ENCODE data around the gene NOL12.

- TF ChIP-seq CTCF (IDR thresholded peaks at IDR 0.05) (no peak), ZFX (IDR thresholded peaks at IDR 0.05; ENCODE audit: borderline replicate concordance) (no peak)
Measured at GRCh38 chr22:37679670-37680069, 6.5 kb upstream of the NOL12 start.

Measured in 22Rv1 (cell line).